Retinal pigment epithelial cell (primary cell): Measurements from ENCODE around the gene NKIRAS1.
"Not testable (repeated sequence)": the region's sequence is repeated elsewhere in the genome, so short reads cannot be mapped to it uniquely, and the experiment has no call there.

ENCODE experiments used
- DNase-seq: peaks from one replicate; pipeline ENCODE4 v3.0.0-alpha.2; 2010; ENCODE audit warnings: low read depth
- H3K4me3 ChIP-seq: 2 replicates; pipeline ENCODE4 v1.5.1; 2011; ENCODE audit warnings: mild to moderate bottlenecking, low read length, control low read depth, moderate library complexity
- TF ChIP-seq, protein P1 (sequence below): conservative IDR thresholded peaks from 2 replicates; pipeline ENCODE4 v1.5.1; 2011; ENCODE audit warnings: low read depth, low read length, control low read depth, inconsistent platforms

The NKIRAS1 gene

DNA sequence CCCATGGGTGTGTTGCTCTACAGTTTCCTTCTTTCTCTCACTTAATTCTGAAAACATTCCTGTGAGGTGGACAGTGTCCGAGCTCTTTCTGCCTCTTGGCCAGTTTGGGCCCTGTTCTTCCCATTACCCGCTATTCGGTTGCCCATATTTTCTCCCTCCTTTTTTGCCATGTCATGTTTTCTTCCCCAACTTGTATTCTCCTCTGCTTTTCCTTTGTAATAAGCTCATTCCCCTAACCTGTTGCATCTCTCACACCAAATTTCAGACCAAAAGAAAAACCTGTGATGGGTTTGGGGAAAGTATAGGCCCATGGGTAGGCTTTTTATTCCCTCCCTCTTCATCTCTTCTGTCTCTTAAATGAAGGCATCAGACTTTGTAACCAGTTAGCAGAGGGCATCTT is 30.5 kb downstream of the NKIRAS1 start:
- no peak for DNase-seq
- no peak overlapping the region for H3K4me3 ChIP-seq
- TF ChIP-seq, protein P1, sequence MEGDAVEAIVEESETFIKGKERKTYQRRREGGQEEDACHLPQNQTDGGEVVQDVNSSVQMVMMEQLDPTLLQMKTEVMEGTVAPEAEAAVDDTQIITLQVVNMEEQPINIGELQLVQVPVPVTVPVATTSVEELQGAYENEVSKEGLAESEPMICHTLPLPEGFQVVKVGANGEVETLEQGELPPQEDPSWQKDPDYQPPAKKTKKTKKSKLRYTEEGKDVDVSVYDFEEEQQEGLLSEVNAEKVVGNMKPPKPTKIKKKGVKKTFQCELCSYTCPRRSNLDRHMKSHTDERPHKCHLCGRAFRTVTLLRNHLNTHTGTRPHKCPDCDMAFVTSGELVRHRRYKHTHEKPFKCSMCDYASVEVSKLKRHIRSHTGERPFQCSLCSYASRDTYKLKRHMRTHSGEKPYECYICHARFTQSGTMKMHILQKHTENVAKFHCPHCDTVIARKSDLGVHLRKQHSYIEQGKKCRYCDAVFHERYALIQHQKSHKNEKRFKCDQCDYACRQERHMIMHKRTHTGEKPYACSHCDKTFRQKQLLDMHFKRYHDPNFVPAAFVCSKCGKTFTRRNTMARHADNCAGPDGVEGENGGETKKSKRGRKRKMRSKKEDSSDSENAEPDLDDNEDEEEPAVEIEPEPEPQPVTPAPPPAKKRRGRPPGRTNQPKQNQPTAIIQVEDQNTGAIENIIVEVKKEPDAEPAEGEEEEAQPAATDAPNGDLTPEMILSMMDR = no peak

DNA sequence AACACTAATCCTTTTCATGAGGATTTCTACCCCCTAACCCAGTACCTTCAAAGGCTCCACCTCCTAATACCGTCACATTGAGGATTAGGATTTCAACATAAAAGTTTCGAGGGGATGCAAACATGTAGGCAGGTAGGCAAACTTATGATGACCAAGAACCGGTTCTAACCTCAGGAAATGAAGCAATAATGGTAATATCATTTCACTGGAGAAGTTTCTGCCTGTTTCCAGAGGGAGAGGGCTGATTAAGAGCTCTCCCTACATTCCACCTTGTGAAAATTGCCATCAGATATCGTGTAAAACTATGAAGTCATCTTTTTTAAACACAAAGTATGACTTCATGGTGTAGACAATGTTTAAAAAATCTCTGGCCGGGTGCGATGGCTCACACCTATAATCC is 31.6 kb downstream of the NKIRAS1 start:
- no peak overlapping the region for H3K4me3 ChIP-seq
- no peak for DNase-seq
- TF ChIP-seq, protein P1 = no peak

DNA sequence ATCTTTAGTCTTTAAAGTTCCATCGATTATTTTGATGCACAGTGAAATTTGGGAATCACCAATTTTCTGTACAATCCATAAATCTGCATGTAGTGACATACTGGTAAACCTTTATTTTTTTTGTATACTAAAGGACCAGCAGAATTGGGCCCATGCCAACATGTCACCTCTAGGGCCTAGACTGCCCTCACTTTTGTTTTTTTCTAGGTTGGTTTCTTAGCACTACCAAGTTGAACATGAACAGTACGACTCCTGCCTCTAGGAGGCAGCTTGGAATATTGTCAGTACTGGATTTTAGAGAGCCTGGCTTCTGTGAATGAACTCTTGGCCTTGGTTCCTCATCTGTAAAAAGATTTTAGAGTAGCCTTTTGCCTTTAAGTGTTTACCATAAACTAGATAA is 32.3 kb downstream of the NKIRAS1 start:
- DNase-seq = no peak
- no peak overlapping the region for H3K4me3 ChIP-seq
- TF ChIP-seq, protein P1 = peak; percentile 28

DNA sequence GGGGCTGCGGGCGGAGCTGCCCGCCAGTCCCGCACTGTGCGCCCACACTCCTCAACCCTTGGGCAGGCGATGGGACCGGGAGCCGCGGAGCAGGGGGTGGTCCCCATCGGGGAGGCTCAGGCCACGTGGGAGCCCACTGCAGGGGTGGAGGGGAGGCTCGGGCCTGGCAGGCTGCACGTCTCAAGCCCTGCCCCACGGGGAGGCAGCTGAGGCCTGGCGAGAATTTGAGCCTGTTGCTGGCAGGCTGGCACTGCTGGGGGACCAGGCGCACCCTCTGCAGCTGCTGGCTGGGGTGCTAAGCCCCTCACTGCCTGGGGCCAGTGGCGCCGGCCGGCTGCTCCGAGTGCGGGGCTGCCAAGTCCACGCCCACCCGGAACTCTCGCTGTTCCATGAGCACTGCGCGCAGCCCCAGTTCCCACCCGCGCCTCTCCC is 34.3 kb downstream of the NKIRAS1 start:
- DNase-seq = no peak
- TF ChIP-seq, protein P1 = no peak
- H3K4me3 ChIP-seq = no peak overlapping the region

DNA sequence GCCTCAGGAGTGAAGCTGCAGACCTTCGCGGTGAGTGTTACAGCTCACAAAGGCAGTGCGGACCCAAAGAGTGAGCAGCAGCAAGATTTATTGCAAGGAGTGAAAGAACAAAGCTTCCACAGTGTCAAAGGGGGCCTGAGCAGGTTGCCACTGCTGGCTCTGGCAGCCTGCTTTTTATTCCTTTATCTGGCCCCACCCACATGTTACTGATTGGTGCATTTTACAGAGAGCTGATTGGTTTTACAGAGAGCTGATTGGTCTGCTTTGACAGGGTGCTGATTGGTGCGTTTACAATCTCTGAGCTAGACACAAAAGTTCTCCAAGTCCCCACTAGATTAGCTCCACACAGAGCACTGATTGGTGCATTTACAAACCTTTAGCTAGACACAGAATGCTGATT is 34.8 kb downstream of the NKIRAS1 start:
- DNase-seq = not testable (repeated sequence)

DNA sequence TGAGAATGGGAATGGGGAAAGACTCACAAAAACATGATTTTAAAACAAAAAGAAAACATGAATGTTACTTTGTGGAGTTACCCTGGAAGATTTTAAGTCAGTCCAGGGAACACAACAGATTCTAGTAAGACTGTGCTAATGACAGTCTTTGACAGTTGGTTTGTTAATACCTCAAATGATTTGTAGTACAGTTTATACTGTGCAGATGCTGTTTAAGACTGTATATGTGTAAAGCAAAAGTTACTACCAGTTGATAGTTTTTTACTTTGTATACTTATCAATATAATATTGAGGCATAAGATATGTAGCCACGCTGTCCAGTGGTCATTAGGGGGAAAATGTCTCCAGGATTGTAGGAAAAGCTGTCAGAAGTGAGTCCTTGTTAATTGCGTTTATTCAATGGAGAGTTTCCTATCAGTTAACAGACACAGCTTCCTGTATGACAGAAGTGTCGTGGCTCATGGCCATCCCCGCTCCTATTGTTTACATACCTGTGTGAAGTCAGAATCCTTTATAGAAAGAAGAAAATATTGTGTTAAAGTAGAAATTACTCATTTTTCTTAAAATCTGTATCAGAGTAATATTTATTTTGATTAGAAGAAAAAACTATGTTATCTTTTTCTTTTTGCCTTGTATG is 36.0 kb downstream of the NKIRAS1 start:
- DNase-seq = no peak

More for the DNA sequence above, 34.8 kb downstream of the NKIRAS1 start:
- H3K4me3 ChIP-seq = not testable (repeated sequence)

DNA sequence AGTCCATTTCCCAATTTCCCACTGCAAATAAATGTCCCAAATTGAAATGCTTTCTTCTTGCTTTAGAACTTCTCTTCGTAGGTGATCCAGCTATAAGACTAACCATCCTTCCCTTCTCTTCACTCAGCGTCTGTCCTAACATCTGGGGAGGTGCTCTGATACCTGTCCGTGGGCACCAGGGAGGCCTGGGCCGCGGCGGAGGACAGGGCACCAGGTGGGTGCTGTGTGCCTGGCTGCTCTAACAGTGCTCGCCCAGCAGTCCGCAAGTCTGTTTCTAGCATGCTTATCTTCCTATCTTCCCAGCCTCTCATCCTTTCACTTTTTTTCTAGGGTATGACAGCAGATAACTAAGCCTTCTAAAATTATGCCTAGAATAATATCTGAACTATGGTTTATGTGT is 37.3 kb downstream of the NKIRAS1 start:
- no peak for DNase-seq
- no peak overlapping the region for H3K4me3 ChIP-seq
- TF ChIP-seq, protein P1 = no peak

More for the DNA sequence above, 36.0 kb downstream of the NKIRAS1 start:
- H3K4me3 ChIP-seq = no peak overlapping the region
- TF ChIP-seq, protein P1 = no peak
